ENCODE results near the gene AGRP.

GRCh38 chr16:67449739-67450138, 33.6 kb downstream of the AGRP start:
- TF ChIP-seq CTCF (IDR thresholded peaks at IDR 0.05; ENCODE audit: low read depth, low read length, missing input control) = no peak
- no peak for TF ChIP-seq MAX (IDR thresholded peaks at IDR 0.05)
- TF ChIP-seq EGR1 (IDR thresholded peaks at IDR 0.05; ENCODE audit: low read depth in 2 of 2) = no peak
